Subcutaneous adipose tissue (tissue), 4 donors: ENCODE data around the gene ARHGAP32. TPM values are rescaled to one million over a fixed set of nuclear protein-coding genes. Genes with fewer than 3 reads are reported as not detected.

Experiments used
- total RNA-seq, 4 donors: library from RNA; depleted of rRNA; stranded (reverse); fragments of >200 nt; gene quantifications; one replicate each; pipeline ENCODE4 v1.1.0, GENCODE V29; 2016
- TF ChIP-seq, protein P1 (sequence below): fragments of 450-650 bp; IDR thresholded peaks from one replicate; pipeline ENCODE4 v1.5.1; 2016; ENCODE audit warnings: low read depth, mild to moderate bottlenecking, control low read depth, antibody characterized with exemption, moderate library complexity

ARHGAP32 gene
- total RNA-seq, 4 donors from 2014 or later = 10.9 to 19.6 (median 16.0) TPM

DNA sequence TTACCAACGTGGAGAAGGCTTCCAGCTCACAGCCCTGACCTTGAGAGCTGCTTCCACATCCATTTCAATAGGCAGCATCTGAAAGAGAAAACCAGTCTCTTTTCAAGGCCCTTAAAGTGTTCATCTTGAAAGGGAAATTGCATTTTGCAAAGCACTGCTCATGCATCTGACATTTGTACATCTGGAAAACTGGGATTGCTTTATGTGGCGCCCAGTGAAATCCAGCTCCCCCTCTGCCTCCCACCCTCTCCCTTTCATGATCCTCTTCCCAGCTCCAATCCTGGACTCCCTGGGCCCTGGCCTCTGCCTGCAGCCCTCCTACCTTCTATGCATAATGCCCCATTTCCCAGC is 266.9 kb downstream of the ARHGAP32 start:
- TF ChIP-seq, protein P1, sequence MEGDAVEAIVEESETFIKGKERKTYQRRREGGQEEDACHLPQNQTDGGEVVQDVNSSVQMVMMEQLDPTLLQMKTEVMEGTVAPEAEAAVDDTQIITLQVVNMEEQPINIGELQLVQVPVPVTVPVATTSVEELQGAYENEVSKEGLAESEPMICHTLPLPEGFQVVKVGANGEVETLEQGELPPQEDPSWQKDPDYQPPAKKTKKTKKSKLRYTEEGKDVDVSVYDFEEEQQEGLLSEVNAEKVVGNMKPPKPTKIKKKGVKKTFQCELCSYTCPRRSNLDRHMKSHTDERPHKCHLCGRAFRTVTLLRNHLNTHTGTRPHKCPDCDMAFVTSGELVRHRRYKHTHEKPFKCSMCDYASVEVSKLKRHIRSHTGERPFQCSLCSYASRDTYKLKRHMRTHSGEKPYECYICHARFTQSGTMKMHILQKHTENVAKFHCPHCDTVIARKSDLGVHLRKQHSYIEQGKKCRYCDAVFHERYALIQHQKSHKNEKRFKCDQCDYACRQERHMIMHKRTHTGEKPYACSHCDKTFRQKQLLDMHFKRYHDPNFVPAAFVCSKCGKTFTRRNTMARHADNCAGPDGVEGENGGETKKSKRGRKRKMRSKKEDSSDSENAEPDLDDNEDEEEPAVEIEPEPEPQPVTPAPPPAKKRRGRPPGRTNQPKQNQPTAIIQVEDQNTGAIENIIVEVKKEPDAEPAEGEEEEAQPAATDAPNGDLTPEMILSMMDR = no peak

DNA sequence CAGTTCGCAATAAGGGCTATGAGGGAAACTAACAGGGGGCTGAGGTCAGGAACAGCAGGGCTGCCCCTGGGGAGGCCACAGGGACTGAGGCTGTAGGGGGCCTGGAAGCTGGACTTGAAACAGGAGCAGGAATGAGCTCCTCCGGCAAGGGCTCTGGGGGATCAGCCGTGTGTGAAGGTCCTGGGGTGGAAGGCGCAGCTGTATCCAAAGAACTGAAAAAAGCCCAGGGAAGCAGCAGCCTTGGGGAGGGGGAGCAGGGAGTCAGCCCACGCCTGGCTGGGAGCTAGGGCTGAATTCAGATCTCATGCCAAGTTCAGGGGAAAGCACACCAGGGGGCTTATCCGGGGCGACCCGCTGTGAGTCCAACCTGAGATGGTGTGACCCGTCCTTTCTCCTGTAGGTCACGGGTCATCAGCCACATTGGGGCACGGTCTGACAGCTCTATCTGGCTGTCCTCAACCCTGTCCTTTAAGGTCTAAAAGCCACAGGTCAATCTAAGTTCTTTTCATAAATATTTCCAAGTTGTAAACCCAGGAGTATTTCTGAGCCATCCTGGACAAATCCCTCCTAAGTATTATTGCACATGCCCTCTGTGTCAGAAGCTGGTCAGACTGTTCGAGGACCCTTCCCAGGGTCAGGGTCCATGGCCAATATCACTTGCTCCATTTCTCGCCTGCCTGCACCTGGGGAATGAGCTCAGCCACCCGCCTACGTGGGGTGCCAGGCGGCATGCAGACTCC is 267.4 kb downstream of the ARHGAP32 start:
- TF ChIP-seq, protein P1 = no peak

DNA sequence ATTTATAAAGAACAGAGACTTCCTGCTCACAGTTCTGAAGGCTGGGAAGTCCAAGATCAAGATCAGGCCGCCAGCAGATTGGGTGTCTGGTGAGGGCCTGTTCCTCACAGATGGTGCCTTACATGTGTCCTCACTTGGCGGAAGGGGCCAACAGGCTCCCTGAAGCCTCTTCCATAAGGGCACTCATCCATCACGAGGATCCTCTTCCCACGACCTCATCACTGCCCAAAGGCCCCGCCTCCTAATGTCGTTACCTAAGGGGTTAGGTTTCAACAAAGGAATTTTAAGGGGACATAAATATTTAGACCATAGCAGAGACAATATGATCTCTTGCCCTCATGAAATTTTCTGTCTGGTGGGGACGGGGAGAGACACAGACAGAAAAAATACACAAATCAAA is 268.0 kb downstream of the ARHGAP32 start:
- TF ChIP-seq, protein P1 = no peak

DNA sequence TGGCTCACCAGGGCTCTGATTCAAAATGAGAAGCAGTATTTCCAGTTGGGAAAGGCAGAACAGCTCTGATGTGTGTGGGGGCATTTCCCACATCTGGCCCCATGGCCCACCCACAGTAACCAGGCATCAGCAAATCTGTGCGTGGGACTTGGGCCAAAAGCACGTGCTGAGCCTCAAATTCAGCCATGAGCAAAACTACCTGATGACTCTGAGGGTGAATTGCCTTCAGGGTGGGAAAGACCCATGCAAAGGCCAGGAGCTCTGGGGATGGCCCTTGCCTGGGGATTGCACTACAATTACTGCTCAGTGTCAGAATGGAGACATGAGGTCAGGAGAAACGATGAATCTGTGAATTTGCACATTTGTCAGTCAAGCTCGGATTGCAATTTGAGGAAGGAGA is 270.3 kb downstream of the ARHGAP32 start:
- TF ChIP-seq, protein P1 = no peak

DNA sequence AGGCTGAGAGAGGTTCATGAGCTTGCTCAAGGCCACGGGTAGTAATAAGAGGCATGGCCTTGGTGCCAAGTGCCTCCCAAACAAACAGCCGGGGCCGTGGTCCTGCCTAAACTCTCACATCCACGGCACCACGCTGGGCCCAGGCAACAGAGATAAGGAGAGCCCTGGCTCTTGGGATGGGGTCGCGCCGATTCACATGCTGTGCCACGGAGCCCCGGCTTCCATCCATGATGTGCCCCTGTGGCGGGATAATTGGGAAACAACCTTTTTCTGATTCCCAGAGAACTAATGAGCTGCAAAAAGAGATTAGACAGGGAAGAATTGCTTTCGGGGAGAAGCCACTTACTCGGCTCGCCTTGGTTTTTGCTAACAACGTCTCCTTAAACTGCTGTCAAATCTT is 271.5 kb downstream of the ARHGAP32 start:
- TF ChIP-seq, protein P1 = no peak

DNA sequence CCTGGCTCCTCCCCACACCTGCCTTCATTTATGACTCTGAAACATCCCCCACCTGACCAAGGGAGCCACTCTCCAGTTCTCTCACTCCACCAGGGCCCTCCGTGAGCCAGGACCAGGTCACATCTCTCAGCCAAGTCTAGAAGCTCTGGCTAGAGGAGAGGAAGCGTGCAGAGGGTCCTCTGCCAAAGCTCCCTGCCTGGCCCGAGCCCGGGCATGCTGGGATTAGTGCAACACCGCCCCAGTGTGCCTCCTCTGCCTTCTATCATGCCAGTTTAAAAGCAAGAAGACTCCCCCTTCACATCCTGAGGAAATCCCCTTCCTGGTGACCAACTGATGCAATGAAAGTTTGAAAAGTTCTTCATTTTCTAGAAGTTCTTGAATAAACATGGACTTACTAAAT is 272.9 kb downstream of the ARHGAP32 start:
- TF ChIP-seq, protein P1 = no peak

DNA sequence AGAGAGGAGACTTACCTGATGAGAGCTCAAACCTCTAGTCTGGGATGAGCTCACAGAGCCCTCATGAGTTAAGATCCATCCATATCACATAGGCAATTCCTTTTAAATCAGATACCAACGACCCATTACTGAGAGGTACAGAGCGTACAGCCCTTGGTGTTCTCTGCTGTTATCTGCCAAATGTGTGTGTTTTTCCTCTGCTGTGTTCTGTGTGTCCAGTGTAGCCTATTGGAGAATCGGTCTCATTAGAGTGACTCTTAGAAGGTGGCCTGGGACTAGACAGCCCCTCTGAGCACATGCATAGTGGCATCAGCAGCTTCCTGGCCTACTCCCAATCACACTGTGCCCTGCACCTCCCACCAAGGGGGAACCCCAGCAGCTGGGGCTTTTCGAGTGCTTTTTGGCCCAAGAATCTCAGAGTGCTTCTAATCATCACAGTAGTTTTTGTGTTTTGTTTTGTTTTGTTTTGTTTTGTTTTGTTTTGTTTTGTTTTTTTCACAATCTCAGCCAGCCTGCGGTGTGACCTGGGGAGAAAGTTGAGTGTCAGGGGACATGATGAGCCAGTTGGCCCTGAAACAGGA is 274.9 kb downstream of the ARHGAP32 start:
- TF ChIP-seq, protein P1 = no peak
